ENCODE data around the gene TRIOBP. TPM values are rescaled to one million over a fixed set of nuclear protein-coding genes. Genes with fewer than 3 reads are reported as not detected.

The TRIOBP gene
- total RNA-seq, 1 donor from 2014 or later = 40.1 TPM

DNA sequence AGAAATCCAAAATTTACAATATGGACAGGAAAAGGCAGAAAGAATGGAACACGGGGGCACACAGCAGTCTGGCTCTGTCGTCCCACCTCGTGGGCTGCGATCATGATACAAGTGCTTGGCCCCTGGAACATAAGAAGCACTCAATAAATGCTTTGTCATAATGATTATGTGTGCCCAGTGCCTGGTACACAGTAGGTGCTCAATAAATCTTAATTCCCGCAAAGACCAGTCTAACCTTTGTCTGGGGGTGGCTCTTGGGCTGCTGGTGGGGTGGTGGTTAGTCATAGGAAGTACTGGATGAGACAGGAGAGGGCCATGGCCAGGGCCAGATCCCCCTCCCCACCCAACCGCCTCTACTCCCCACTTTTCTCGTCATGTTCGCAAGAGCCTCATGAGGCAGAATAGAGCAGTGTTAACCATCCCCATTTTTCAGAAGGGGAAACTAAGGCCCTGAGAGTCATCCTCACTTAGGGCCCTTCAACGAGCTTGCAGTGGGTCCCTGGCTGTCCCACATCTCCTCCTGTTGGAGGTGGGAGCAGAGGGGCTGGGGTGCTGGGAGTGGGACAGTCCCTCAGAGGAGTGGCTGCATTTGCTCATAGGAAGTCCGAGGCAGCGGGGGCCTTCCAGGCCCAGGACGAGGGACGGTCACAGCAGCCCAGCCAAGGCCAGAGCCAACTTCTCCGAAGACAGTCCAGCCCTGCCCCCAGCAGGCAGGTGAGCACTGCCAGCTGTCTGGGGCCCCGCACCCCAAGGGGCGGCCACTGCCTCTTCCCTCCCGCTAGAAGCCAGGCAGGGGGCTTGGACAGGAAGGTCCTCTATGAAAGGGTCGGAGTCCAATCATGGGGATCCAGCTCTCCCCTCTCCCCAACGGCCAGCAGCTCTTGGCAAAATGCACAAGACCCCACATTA is 36.1 kb downstream of the TRIOBP start:
- no peak for DNase-seq

DNA sequence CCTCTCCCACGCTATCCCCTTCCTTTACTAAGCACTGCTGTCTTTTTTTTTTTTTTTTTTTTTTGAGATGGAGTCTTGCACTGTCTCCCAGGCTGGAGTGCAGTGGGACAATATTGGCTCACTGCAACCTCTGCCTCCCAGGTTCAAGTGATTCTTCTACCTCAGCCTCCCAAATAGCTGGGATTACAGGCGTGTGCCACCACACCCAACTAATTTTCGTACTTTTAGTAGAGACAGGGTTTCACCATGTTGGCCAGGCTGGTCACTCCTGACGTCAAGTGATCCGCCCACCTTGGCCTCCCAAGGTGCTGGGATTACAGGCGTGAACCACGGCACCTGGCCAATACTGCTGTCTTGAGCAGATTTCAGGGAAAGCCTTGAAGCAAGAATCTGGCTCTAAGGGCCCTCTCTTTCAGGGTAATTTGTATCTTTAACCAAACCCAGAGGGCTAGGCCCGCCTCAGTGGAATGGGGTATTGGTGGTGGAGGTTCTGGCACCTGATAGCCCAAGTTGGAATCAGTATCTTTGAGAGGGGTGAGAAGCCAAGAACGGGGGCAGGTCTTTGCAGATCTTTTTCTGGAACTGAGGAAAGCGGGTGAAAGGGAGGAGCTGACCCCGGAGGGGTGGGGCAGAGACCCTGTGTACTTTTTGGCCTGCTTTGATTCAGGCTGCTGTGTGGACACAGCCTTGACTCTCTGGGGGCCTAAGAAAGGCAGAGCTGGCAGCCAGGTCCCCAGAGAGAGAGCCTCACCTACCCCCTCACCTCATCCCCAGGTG is 37.0 kb downstream of the TRIOBP start:
- no peak for DNase-seq

DNA sequence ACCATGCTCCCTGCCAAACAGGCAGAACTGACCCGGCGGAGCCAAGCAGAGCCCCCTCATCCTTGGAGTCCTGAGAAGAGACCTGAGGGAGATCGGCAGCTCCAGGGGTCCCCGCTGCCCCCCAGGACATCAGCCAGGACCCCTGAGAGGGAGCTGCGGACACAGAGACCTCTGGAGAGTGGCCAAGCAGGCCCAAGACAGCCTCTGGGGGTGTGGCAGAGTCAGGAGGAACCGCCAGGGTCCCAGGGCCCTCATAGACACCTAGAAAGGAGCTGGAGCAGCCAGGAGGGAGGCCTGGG is 37.5 kb downstream of the TRIOBP start:
- no peak for DNase-seq

DNA sequence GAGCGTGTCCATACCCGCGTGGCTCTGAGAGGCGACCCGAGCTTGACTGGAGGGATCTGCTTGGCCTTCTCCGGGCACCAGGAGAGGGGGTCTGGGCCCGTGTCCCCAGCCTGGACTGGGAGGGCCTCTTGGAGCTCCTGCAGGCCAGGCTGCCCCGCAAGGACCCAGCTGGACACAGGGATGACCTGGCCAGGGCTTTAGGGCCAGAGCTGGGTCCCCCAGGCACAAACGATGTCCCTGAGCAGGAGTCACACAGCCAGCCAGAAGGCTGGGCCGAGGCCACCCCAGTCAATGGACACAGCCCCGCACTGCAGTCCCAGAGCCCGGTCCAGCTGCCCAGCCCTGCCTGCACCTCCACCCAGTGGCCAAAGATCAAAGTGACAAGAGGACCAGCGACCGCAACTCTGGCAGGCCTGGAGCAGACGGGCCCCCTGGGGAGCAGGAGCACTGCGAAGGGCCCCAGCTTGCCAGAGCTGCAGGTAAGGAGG is 38.2 kb downstream of the TRIOBP start:
- no peak for DNase-seq

DNA sequence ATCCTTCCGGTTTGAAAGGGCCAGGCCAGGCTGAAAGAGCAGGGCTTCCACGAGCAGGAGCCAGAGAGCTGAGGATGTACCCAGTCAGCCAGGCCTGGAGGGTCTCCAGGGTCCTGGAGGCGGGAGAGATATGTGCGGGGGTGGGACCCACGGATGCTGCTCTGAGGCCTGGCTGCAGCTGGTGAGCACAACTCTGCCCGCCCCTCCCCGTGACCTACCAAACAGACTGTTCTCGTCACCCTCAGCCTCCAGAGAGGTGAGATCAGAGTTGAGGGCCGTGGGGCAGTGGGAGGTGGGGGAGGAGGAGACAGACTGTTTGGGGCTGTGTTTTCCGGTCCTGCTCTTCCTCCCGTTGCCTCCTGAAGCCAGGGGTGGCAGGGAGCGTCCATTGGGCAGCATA is 42.2 kb downstream of the TRIOBP start:
- DNase-seq = peak; percentile 65

DNA sequence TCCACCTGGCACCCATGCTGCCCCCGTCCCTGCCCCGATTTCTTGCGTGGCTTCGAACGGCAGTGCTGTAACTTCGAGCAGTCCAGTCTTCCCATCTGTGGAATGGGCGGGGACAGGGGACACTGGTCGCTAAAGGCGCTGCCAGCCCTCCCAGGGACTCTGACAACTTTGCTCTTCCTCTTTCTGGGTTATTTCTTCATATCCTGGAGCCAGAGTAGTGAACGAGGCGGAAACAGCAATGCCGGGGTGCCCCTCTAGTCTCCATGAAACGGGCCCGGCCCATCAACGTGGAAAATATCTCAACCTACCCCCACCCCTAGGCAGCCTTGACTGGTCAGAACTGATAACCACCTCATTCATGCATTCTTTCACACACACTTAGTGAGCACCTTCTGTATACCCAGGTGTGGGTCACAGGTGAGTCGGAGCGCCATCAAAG is 42.8 kb downstream of the TRIOBP start:
- no peak for DNase-seq

DNA sequence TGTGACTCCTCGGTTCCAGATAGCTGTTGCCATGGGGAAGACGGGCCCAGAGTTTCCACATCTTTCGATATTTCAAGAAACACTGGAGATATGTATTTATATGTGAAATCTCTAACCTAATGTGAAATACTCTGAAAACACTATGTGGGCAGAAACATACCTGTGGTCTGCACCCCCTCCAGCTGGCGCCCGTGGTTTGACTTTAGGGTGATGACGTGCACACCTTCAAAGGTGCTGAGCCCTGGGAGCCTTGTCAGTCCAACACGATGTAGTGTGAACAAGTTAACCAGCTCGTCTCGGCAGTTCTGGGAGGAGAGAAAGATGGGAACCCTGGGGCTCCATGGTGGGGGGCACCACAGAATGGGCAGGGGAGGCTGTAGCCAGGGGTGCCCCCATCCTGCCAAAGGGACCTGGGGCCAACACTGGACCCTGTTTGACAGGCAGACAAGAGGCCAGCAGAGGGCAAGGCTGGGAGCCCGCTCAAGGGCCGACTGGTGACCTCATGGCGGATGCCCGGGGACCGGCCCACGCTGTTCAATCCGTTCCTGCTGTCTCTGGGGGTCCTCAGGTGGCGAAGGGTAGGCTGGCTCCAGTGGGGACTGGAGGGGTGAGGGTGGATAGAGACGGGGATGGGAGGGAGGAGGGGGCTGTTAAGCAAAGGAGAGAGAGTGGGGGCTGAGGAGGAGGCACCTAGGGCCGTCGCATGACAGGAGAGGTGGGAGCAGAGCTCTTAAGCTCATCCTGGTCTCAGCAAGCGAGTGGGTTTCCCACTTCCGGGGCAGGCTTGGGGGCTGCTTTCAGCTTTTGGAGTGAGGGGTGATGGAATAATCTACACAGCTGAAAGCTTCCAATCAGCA is 43.8 kb downstream of the TRIOBP start:
- no peak for DNase-seq

DNA sequence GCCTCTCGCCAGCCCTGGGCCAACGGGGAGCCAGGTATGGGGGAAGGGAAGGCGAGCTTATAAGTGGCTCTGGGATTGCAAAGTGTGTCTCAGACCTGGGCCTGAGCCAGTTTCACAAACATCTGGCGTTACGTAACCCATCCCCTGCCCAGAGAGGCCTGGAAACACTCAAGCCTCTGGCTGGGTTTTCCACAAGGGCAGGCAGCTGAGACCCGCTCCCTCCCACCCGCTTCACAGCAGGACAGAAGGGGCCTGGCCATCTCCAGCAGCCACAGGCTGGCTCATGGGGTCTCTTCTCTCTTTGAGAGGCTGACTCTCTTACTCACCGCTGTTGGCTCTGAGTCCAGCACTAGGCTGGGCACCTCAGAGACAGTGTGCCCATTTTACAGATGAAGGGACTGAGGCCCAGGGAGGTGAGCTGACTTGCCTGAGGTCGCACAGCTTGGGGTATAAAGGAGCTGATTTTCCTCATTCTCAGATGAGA is 44.5 kb downstream of the TRIOBP start:
- DNase-seq = peak; percentile 97

DNA sequence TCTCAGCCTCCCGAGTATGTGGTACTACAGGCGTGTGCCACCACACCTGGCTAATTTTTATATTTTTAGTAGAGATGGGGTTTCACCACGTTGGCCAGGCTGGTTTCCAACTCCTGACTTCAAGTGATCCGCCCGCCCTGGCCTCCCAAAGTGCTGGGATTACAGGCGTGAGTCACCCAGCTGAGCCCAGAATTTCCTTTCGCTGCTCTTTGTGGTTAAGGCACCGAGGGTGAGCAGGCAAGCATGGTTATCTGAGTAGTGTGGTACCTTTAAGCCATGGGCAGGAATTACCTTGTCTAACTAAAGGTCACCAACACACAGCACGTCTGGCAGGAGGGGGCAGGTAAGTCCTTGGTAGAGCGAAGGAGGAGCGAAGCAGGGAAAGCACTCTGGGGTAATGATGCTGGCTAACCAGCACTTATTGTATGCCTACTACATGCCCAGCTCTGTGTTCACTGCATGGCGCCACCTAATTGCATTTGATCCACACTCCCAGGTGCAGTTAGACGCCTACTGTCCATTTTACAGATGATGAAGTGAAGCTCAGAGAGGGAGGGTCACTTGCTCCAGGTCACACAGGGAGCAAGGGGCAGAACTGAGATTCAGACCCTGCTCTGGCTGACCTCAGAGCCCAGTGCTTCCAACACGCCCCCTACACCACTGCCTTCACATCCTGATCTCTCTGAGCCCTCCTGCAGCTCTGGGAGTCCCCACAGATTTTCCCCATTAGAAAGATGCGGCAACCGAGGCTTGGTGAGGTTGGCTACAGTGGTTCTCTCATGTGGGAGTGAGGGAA is 45.7 kb downstream of the TRIOBP start:
- DNase-seq = no peak

DNA sequence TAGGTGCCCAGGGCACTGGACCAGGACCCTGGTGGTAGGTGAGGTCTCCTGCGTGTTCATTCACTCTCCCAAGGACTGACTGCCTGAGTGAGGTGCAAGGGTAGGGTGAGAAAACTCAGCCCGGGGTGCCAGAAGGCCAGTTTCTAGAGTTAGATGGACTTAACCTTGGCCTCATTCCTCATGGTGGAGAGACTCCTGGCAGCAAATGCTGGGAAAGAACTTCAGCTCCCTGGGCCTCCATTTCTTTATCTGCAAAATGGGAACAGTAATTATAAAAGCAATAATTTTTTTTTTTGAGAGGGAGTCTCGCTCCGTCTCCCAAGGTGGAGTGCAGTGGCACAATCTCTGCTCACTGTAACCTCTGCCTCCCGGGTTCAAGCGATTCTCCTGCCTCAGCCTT is 47.7 kb downstream of the TRIOBP start:
- no peak for DNase-seq

DNA sequence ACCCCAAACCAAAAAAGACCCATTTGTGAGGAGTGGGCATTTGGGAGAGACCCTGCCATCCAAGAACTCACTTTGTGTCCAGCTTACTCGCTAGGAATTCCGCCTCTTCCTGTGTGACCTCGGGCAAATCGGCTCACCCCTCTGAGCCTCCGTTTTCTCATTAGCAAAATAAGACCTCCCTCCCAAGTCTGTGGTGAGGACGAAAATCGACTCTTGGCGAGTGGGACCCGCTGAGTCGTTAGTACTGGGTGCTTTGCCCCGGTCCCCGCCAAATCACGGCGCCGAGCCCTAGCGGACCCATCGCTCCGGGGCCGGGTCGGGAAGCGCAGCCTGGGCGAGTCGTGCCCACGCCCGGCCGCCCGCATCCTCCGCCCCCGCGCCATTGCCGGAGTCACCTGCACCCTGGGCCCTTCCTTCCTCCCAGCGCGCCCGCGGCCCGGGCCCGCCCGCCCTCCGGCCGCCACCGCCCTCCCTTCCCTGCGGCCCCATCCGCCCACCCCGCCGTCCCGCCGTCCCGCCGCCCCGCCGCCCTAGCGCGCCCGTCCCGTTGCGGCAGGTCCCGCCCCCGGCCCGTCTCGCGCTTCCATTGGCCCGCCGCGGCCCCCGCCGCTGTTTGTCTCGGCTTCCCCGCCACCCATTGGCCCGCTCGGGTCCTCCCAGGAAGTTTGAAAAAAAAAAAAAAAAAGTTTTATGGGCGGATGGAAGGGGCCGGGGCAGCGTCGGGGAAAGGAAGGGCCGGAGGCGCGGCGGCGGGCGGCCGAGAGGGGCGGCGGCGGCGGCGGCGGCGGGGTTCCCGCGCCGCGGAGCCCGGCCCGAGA is 48.9 kb downstream of the TRIOBP start:
- peak; percentile 75 for DNase-seq

DNA sequence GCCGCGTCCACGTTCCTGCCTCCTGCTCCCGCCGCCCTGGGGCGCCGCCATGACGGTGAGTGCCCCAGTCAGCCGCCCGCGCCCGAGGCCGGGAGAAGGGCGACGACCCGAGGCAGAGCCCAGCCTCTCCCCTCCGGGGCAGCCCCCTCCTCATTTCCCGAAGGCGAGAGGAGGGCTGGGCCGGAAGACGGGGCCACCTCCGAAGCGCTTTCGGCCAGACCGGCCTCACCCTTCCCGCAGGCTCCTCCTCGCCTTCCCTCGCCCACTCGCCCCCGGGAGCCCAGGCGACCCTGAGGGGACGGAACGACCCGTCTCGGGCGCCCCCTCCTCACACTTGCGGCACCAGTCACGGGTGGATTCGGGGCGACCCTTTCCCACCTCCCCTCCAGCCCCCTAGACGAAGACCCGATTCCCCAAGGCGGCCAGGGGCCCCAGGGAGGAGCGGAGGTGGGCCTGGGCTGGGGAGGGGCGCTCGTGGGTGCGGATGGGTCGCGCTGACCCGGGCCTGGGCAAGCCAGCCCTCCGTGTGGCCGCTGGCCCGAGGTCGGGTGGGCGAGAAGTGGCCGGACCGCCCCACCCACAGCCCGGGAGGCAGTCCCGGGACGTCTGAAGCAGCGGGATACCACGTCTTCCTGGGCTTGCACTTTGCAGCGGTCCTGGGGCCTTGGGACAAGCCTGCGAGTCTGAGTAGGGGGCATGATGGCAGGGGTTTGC is 49.7 kb downstream of the TRIOBP start:
- DNase-seq = no peak

DNA sequence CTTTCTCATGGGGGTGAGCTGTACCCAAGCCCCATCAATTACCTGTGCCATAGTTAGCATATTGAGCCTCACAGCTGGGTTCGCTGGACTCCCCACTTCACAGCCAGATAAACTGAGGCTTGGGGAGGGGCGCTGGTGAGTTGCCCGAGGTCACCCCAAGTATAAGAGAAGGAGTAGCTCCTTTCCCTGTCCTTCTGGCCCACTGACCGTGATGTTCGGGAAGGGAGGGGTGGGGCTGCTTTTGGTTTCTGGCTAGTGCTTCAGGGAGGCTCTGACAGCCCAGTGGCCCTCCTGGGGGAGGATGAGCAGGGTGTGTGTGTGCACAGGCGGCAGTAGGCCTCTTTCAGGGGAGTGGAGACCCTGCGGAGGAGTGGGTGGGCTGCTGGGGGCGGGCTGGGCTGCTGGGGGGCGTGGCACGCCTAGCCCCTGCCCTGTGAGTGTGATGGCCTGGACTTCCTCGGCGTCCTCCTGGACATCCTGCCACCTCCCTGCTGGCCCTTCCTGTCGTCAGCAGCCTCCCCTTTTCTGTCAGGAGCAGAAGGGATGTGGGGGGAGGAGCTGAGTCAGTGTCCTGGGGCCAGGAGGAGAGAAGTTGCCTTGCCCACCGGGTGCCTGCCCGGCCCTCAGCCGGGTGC is 50.3 kb downstream of the TRIOBP start:
- no peak for DNase-seq

DNA sequence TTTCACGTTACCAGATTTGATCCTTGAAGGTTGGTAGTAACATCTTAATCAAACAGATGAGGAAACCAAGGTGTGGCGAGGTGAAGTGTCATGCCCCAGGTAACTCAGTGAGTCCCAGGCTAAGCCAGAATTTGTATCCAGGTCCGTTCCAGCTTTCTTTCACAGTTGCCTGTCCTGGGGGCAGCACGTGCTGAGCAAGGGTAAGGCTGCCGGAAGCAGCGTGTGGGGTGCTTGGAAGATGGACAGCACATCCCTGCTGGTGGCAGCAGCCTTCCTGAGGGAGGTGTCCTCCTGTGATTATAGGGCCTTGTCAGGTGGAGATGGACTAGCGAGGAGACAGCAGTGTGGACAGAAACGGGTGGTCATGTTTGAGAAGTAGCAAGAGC is 50.9 kb downstream of the TRIOBP start:
- DNase-seq = no peak

DNA sequence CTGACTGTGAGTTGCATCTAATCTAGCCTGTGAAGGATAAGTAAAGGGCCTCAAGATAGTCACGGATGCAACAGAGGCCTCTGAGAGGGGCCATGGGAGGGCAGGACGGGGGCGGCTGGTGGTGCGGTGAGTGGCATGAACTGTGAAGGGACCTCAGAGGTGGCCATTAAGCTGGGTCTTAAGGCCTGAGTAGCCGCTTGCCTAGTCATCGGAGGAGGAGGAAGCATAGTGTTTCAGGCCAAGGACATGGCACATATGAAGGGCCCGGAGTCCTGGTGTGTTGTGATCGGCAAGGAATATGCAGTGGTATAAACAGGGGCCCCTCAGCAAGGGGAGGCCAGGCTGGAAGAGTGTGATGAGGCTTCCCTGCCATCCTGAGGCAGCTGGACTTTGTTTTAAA is 51.8 kb downstream of the TRIOBP start:
- DNase-seq = no peak

DNA sequence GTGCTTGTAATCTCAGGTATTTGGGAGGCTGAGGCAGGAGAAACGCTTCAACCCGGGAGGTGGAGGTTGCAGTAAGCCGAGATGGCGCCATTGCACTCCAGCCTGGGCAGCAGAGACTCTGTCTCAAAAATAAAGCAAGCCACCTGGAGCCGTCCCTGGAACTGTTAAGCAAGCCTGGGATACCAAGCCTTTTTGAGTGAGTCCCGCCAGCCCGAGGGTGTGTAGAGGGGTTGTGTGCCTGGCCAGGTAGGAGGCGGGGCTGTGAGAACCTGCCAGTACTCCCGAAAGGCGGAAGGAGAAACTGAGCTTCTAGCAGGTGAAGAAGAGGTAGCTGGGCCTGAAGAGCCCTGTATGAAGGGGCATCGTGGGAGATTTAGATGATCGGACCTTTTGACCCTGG is 52.4 kb downstream of the TRIOBP start:
- no peak for DNase-seq

DNA sequence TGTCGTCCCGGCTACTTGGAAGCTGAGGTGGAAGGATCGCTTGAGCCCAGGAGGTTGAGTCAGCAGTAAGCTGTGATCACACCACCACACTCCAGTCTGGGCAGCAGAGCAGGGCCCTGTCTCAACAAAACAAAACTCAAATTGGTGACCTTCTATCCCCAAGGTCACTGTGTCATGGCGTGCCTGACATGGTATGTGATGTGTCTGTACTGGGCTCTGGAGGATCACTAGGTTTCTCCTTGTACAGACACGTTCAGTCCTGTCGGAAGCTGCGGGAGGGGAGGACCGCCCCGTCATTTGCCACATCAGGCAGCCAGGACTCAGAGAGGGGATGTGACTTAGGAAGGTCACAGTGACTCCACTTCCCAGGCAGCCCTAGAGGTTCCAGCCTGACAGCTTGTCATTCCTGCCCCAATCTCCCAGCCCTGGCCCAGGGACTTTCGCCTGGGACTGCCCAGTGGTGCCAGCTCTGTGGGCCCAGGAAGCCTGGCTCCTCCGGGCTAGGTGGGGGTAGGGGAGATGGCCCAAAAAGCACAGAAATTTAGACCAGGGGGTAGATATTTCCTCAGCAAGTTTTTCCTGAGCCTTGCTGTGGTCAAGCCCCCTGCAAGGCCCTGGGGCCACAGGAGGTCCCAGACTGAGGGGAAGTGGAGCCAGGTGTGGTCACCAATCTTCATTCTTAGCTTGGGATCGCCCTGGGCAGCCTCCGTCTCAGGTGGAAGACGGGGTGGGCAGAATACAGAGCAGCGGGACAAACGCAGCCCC is 53.2 kb downstream of the TRIOBP start:
- no peak for DNase-seq

DNA sequence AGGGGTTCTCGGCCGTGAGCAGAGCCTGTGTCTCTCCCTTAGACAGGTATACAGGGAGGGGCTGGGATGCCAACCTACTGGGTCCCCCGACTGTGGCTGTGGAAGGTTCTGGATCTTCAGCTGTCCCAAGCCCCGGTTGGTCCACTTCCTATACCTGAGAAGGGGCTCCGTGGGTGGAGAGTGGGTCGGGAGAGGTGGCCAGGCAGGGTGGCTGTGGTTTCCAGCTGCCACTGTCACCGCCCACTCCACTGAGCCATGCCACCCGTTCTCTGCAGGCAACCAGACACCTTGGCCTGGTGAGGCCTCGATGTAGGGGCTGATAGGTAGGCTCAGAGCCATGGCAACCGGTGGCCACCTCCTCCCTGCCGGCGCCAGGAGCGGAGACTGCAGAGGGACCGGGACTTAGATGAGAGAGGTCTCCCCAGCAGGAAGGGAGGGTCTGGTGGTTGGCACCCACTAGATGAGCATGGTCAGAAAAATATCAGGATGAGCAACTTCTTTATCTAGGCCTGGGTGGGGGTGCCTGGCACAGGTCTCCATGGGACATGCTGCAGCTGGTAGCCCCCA is 53.8 kb downstream of the TRIOBP start:
- no peak for DNase-seq
